Bronchial epithelial cell (primary cell): ENCODE data around the gene G6PC3. TPM values are rescaled to one million over a fixed set of nuclear protein-coding genes. Genes with fewer than 3 reads are reported as not detected.
"Not testable (repeated sequence)": the region's sequence is repeated elsewhere in the genome, so short reads cannot be mapped to it uniquely, and the experiment has no call there.

Experiments used
- DNase-seq: peaks from one replicate; pipeline ENCODE4 v3.0.0-alpha.2; 2010; ENCODE audit warnings: low read depth
- FAIRE-seq: peaks from 2 replicates; lab custom pipeline; 2011; peaks lifted over from hg19 to GRCh38; lab: Jason Lieb, UNC
- H3K27me3 ChIP-seq: 2 replicates; pipeline ENCODE4 v1.5.1; 2011; ENCODE audit warnings: low read length; ENCODE audit not compliant: control insufficient read depth, insufficient read depth
- H3K36me3 ChIP-seq: 2 replicates; pipeline ENCODE4 v1.5.1; 2011; ENCODE audit warnings: low read length; ENCODE audit not compliant: control insufficient read depth, insufficient read depth
- H3K4me3 ChIP-seq: 2 replicates; pipeline ENCODE4 v1.5.1; 2011; ENCODE audit warnings: mild to moderate bottlenecking, low read depth, low read length, control low read depth
- CTCF ChIP-seq: IDR thresholded peaks from 2 replicates; pipeline ENCODE4 v1.5.1; 2011; ENCODE audit warnings: mild to moderate bottlenecking, moderate library complexity, low read length, control low read depth, inconsistent platforms; ENCODE audit not compliant: insufficient read depth, severe bottlenecking
- total RNA-seq: library from RNA; depleted of rRNA; stranded (reverse); fragments of >200 nt; gene quantifications from 2 replicates; pipeline ENCODE4 v1.2.1, GENCODE V29; 2014

Gene G6PC3
- total RNA-seq, 1 donor from 2014 or later: 7.6 TPM

GRCh38 chr17:44119062-44119461 lies 48.5 kb downstream of the G6PC3 start:
- FAIRE-seq: no peak
- Histone ChIP-seq H3K4me3 (no peak overlapping the region), H3K27me3 (peaks cover 3% of the 10 kb centered on the region), H3K36me3 (no peaks in the 10 kb centered on the region)
- no peak for DNase-seq
- no peak for TF ChIP-seq CTCF

GRCh38 chr17:44119798-44120197 lies 49.3 kb downstream of the G6PC3 start:
- peaks cover 3% of the 10 kb centered on the region for H3K27me3 ChIP-seq
- no peaks in the 10 kb centered on the region for H3K36me3 ChIP-seq
- H3K4me3 ChIP-seq: no peak overlapping the region
- TF ChIP-seq CTCF: no peak
- DNase-seq (no peak), FAIRE-seq (no peak)

- not testable (repeated sequence) for FAIRE-seq, H3K4me3 ChIP-seq, H3K27me3 ChIP-seq, DNase-seq, H3K36me3 ChIP-seq
Observed at GRCh38 chr17:44120281-44120680, 49.7 kb downstream of the G6PC3 start.

- no peak for DNase-seq
- FAIRE-seq: no peak
- no peaks in the 10 kb centered on the region for H3K36me3 ChIP-seq
- no peak overlapping the region for H3K4me3 ChIP-seq
- TF ChIP-seq CTCF: no peak
- peaks cover 3% of the 10 kb centered on the region for H3K27me3 ChIP-seq
Observed at GRCh38 chr17:44120851-44121605, 50.5 kb downstream of the G6PC3 start.

GRCh38 chr17:44121997-44122815 lies 51.7 kb downstream of the G6PC3 start:
- peaks cover 3% of the 10 kb centered on the region for H3K27me3 ChIP-seq
- TF ChIP-seq CTCF: no peak
- DNase-seq (no peak), FAIRE-seq (no peak)
- H3K4me3 ChIP-seq: peak overlapping the region; percentile 73
- no peaks in the 10 kb centered on the region for H3K36me3 ChIP-seq

- no peak for TF ChIP-seq CTCF
- Histone ChIP-seq H3K27me3 (peaks cover 3% of the 10 kb centered on the region), H3K4me3 (peak overlapping the region; percentile 73), H3K36me3 (no peaks in the 10 kb centered on the region)
- no peak for DNase-seq
- no peak for FAIRE-seq
Observed at GRCh38 chr17:44122816-44123355, 52.4 kb downstream of the G6PC3 start.
